CD14-positive monocyte (primary cell): ENCODE data around the gene CDCP2. TPM values are rescaled to one million over a fixed set of nuclear protein-coding genes. Genes with fewer than 3 reads are reported as not detected.

Experiments
- DNase-seq, 3 donors: peaks; one replicate each; pipeline ENCODE4 v3.0.0-alpha.2; 2011 to 2022
- H2AFZ ChIP-seq: 2 replicates; pipeline ENCODE4 v1.6.0; 2012; ENCODE audit warnings: mild to moderate bottlenecking, low read depth, low read length, inconsistent platforms; ENCODE audit not compliant: insufficient read depth, poor library complexity, severe bottlenecking
- H3K27ac ChIP-seq, 2 donors: 1 replicate in 1 of 2; 2 replicates in 1 of 2; pipeline ENCODE4 v1.5.1; 2012 to 2013; ENCODE audit warnings: low read length in 2 of 2, control low read depth in 1 of 2, inconsistent platforms in 1 of 2, low read depth in 1 of 2, mild to moderate bottlenecking in 1 of 2
- H3K27me3 ChIP-seq, 2 donors: one replicate each; pipeline versions ENCODE4 v1.6.0 to v1.6.1; 2011 to 2013; ENCODE audit warnings: low read length in 2 of 2; ENCODE audit not compliant: control insufficient read depth in 2 of 2, insufficient read depth in 2 of 2
- H3K36me3 ChIP-seq, 2 donors: replicated peaks in 1 of 2; 1 replicate in 1 of 2; 2 replicates in 1 of 2; pipeline versions ENCODE4 v1.5.1 to v1.6.1; 2012 to 2013; ENCODE audit warnings: low read length in 2 of 2, control low read depth in 1 of 2, inconsistent platforms in 1 of 2, mild to moderate bottlenecking in 1 of 2; ENCODE audit not compliant: insufficient read depth in 2 of 2, control insufficient read depth in 1 of 2
- H3K4me1 ChIP-seq, 2 donors: 1 replicate in 1 of 2; 2 replicates in 1 of 2; pipeline versions ENCODE4 v1.5.1 to v1.6.1; 2012 to 2013; ENCODE audit warnings: low read length in 2 of 2, control low read depth in 1 of 2, inconsistent platforms in 1 of 2, mild to moderate bottlenecking in 1 of 2, moderate library complexity in 1 of 2; ENCODE audit not compliant: insufficient read depth in 2 of 2, control insufficient read depth in 1 of 2
- H3K4me2 ChIP-seq: replicated peaks from 2 replicates; pipeline ENCODE3; 2012; ENCODE audit warnings: low read length, moderate library complexity, mild to moderate bottlenecking; ENCODE audit not compliant: poor library complexity, severe bottlenecking; ENCODE audit errors: extremely low read depth
- H3K4me3 ChIP-seq, 3 experiments: fragments of 200-600 bp in 1 of 3; sonication (generic) in 1 of 3; replicated peaks in 1 of 3; 1 replicate in 2 of 3; 2 replicates in 1 of 3; pipeline ENCODE4 v1.5.1; 2011 to 2013; ENCODE audit warnings: low read length in 3 of 3, mild to moderate bottlenecking in 3 of 3, control low read depth in 2 of 3, low read depth in 2 of 3, inconsistent platforms in 1 of 3, moderate library complexity in 1 of 3
- H3K79me2 ChIP-seq: 2 replicates; pipeline ENCODE4 v1.6.0; 2012; ENCODE audit warnings: mild to moderate bottlenecking, control low read depth, inconsistent platforms, low read length, moderate library complexity; ENCODE audit not compliant: insufficient read depth
- H3K9ac ChIP-seq: 2 replicates; pipeline ENCODE4 v1.6.0; 2017; ENCODE audit warnings: low read length, mild to moderate bottlenecking; ENCODE audit not compliant: insufficient read depth, poor library complexity, severe bottlenecking
- H3K9me3 ChIP-seq, 2 donors: replicated peaks in 1 of 2; 1 replicate in 1 of 2; 2 replicates in 1 of 2; pipeline versions ENCODE4 v1.5.1 to v1.6.1; 2012 to 2013; ENCODE audit warnings: low read length in 2 of 2, control low read depth in 1 of 2; ENCODE audit not compliant: control insufficient read depth in 1 of 2, insufficient read depth in 1 of 2
- H4K20me1 ChIP-seq: 2 replicates; pipeline ENCODE4 v1.6.0; 2012; ENCODE audit warnings: mild to moderate bottlenecking, low read length, control low read depth, moderate library complexity; ENCODE audit not compliant: insufficient read depth
- H3K27ac Mint-ChIP-seq, 7 donors: one replicate each; pipeline ENCODE4 v1.8.0; 2020; ENCODE audit warnings: mild to moderate bottlenecking in 7 of 7, mixed read lengths in 7 of 7, moderate library complexity in 6 of 7, inconsistent platforms in 2 of 7
- H3K27me3 Mint-ChIP-seq, 3 donors: one replicate each; pipeline ENCODE4 v1.8.0; 2021 to 2022; ENCODE audit warnings: low read depth in 3 of 3, mild to moderate bottlenecking in 3 of 3, mixed read lengths in 3 of 3, moderate library complexity in 3 of 3, inconsistent platforms in 1 of 3
- H3K36me3 Mint-ChIP-seq, 2 donors: one replicate each; pipeline ENCODE4 v1.8.0; 2020; ENCODE audit warnings: mixed read lengths in 2 of 2, inconsistent platforms in 1 of 2, mild to moderate bottlenecking in 1 of 2
- H3K4me1 Mint-ChIP-seq: one replicate; pipeline ENCODE4 v1.8.0; 2020; ENCODE audit warnings: mild to moderate bottlenecking, mixed read lengths
- H3K4me3 Mint-ChIP-seq, 2 donors: one replicate each; pipeline ENCODE4 v1.8.0; 2020; ENCODE audit warnings: mild to moderate bottlenecking in 2 of 2, mixed read lengths in 2 of 2, moderate library complexity in 1 of 2
- H3K9me3 Mint-ChIP-seq, 7 donors: one replicate each; pipeline ENCODE4 v1.8.0; 2020 to 2022; ENCODE audit warnings: mixed read lengths in 7 of 7, mild to moderate bottlenecking in 6 of 7, moderate library complexity in 6 of 7, inconsistent platforms in 2 of 7
- CTCF ChIP-seq: fragments of 200-600 bp; IDR thresholded peaks from one replicate; pipeline ENCODE4 v1.8.0; 2022; ENCODE audit warnings: antibody characterized with exemption, mild to moderate bottlenecking
- WGBS: methylation state at CpG from one replicate; pipeline ENCODE4 v1.1.5; 2013; ENCODE audit warnings: missing lambda C conversion rate; ENCODE audit not compliant: insufficient coverage; 5-methylcytosine and 5-hydroxymethylcytosine counted together
- intact Hi-C, 2 donors: fragments of 100-400 bp; cut with micrococcal nuclease; formaldehyde crosslinking; loops; one replicate each; pipeline versions ENCODE4 v1.15.0 to v1.15.1; 2023
- polyA plus RNA-seq, 3 donors: library from polyadenylated mRNA; depleted of rRNA in 1 of 3; unstranded in 2 of 3; stranded (reverse) in 1 of 3; fragments of 300-500 nt in 2 of 3; fragments of >200 nt in 1 of 3; fragmentation: Illumina TruSeq in 2 of 3; gene quantifications; 1 replicate in 2 of 3; 2 replicates in 1 of 3; pipeline ENCODE4 v1.2.3, GENCODE V29; 2012 to 2021

Gene CDCP2
- polyA plus RNA-seq, 3 donors: 0.09 TPM; not detected in 2

GRCh38 chr1:54132495-54132894 is 20.3 kb downstream of the CDCP2 start:
- H3K9me3 Mint-ChIP-seq: peaks cover 0 to 4% (median 0%) of the 10 kb centered on the region in 7 donors
- H3K27ac Mint-ChIP-seq: no peak overlapping the region
- no peaks in the 10 kb centered on the region for H3K36me3 Mint-ChIP-seq
- Histone ChIP-seq H3K27me3 (no peaks in the 10 kb centered on the region), H3K27ac (no peak overlapping the region), H3K9ac (no peak overlapping the region), H2AFZ (no peak overlapping the region), H4K20me1 (no peaks in the 10 kb centered on the region), H3K79me2 (no peaks in the 10 kb centered on the region), H3K9me3 (peaks cover 0 to 3% of the 10 kb centered on the region in 2 donors), H3K4me1 (no peaks in the 10 kb centered on the region), H3K4me3 (no peak overlapping the region), H3K36me3 (no peaks in the 10 kb centered on the region), H3K4me2 (no peak overlapping the region)
- no peak for TF ChIP-seq CTCF
- DNase-seq: no peak
- no peaks in the 10 kb centered on the region for H3K4me1 Mint-ChIP-seq
- WGBS: no CpG with 5 or more reads among the region's 2 CpGs
- H3K4me3 Mint-ChIP-seq: no peak overlapping the region
- H3K27me3 Mint-ChIP-seq: peaks cover 0 to 1% (median 0%) of the 10 kb centered on the region in 3 donors
- intact Hi-C loops: no loop called here

- no peak for TF ChIP-seq CTCF
- no peaks in the 10 kb centered on the region for H3K36me3 Mint-ChIP-seq
- no peak overlapping the region for H3K4me3 Mint-ChIP-seq
- no peak overlapping the region for H3K27ac ChIP-seq
- H3K9me3 Mint-ChIP-seq: peaks cover 0 to 10% (median 0%) of the 10 kb centered on the region in 7 donors
- intact Hi-C loops: no loop called here
- H3K4me1 Mint-ChIP-seq: no peaks in the 10 kb centered on the region
- peaks cover 0 to 4% (median 0%) of the 10 kb centered on the region in 3 donors for H3K27me3 Mint-ChIP-seq
- H3K4me2 ChIP-seq: no peak overlapping the region
- H3K36me3 ChIP-seq: no peaks in the 10 kb centered on the region
- no peaks in the 10 kb centered on the region for H3K27me3 ChIP-seq
- H3K9ac ChIP-seq: no peak overlapping the region
- no CpG with 5 or more reads among the region's 2 CpGs for WGBS
- no peak overlapping the region for H3K4me3 ChIP-seq
- H3K4me1 ChIP-seq: no peaks in the 10 kb centered on the region
- DNase-seq: no peak
- no peaks in the 10 kb centered on the region for H4K20me1 ChIP-seq
- H3K79me2 ChIP-seq: no peaks in the 10 kb centered on the region
- peaks cover 0 to 5% of the 10 kb centered on the region in 2 donors for H3K9me3 ChIP-seq
- H3K27ac Mint-ChIP-seq: no peak overlapping the region
- no peak overlapping the region for H2AFZ ChIP-seq
Observed at GRCh38 chr1:54131419-54131818, 21.4 kb downstream of the CDCP2 start.
